NCI-H2196 (cell line): Measurements from ENCODE around the gene MDM1.

Experiments
- DNase-seq: peaks from one replicate; lab custom pipeline; 2025; ENCODE audit not compliant: unreplicated experiment; lab: John Stamatoyannopoulos, UW

MDM1 gene

GRCh38 chr12:68326716-68327115 lies 5.4 kb downstream of the MDM1 start:
- DNase-seq: no peak

GRCh38 chr12:68325966-68326365 lies 6.2 kb downstream of the MDM1 start:
- no peak for DNase-seq

GRCh38 chr12:68324531-68324930 lies 7.6 kb downstream of the MDM1 start:
- DNase-seq: no peak

- DNase-seq: no peak
Measured at GRCh38 chr12:68321140-68321539, 11.0 kb downstream of the MDM1 start.

GRCh38 chr12:68319988-68320623 lies 12.1 kb downstream of the MDM1 start:
- DNase-seq: no peak

GRCh38 chr12:68317047-68317667 lies 15.0 kb downstream of the MDM1 start:
- DNase-seq: peak; percentile 45

- DNase-seq: no peak
Measured at GRCh38 chr12:68310370-68310769, 21.8 kb downstream of the MDM1 start.

- DNase-seq: no peak
Measured at GRCh38 chr12:68306564-68306963, 25.6 kb downstream of the MDM1 start.

GRCh38 chr12:68305278-68305677 lies 26.9 kb downstream of the MDM1 start:
- DNase-seq: no peak

- DNase-seq: no peak
Measured at GRCh38 chr12:68304626-68305025, 27.5 kb downstream of the MDM1 start.

GRCh38 chr12:68303850-68304249 lies 28.3 kb downstream of the MDM1 start:
- DNase-seq: no peak

GRCh38 chr12:68297929-68298328 lies 34.2 kb downstream of the MDM1 start:
- no peak for DNase-seq

- no peak for DNase-seq
Measured at GRCh38 chr12:68294251-68294650, 37.9 kb downstream of the MDM1 start.

- DNase-seq: no peak
Measured at GRCh38 chr12:68293347-68293746, 38.8 kb downstream of the MDM1 start.

GRCh38 chr12:68292151-68292943 lies 39.8 kb downstream of the MDM1 start:
- no peak for DNase-seq

- no peak for DNase-seq
Measured at GRCh38 chr12:68291396-68292036, 40.6 kb downstream of the MDM1 start.

GRCh38 chr12:68290126-68290525 lies 42.0 kb downstream of the MDM1 start:
- no peak for DNase-seq

GRCh38 chr12:68287106-68287505 lies 45.1 kb downstream of the MDM1 start:
- no peak for DNase-seq

- no peak for DNase-seq
Measured at GRCh38 chr12:68286396-68286795, 45.8 kb downstream of the MDM1 start.

- no peak for DNase-seq
Measured at GRCh38 chr12:68285541-68285940, 46.6 kb downstream of the MDM1 start.

GRCh38 chr12:68281322-68282077 lies 50.7 kb downstream of the MDM1 start:
- no peak for DNase-seq
